Astrocyte (in vitro differentiated cells and primary cell): ENCODE results near the gene VAV2. TPM values are rescaled to one million over a fixed set of nuclear protein-coding genes. Genes with fewer than 3 reads are reported as not detected.

ENCODE experiments used
- DNase-seq: peaks from one replicate; pipeline ENCODE4 v3.0.0-alpha.2; 2010; ENCODE audit warnings: low read depth
- FAIRE-seq: peaks from 2 replicates; lab custom pipeline; 2011; peaks lifted over from hg19 to GRCh38; lab: Jason Lieb, UNC
- H2AFZ ChIP-seq: 2 replicates; pipeline ENCODE4 v1.6.0; 2012; ENCODE audit warnings: low read depth, low read length, inconsistent platforms
- H3K27ac ChIP-seq: 2 replicates; pipeline ENCODE4 v1.5.1; 2011; ENCODE audit warnings: low read depth, low read length, inconsistent platforms
- H3K27me3 ChIP-seq: 2 replicates; pipeline ENCODE4 v1.6.0; 2011; ENCODE audit warnings: low read length, inconsistent platforms; ENCODE audit not compliant: insufficient read depth
- H3K36me3 ChIP-seq: 2 replicates; pipeline ENCODE4 v1.5.1; 2011; ENCODE audit warnings: low read length, inconsistent platforms; ENCODE audit not compliant: insufficient read depth
- H3K4me1 ChIP-seq: 2 replicates; pipeline ENCODE4 v1.5.1; 2011; ENCODE audit warnings: low read length, inconsistent platforms; ENCODE audit not compliant: insufficient read depth
- H3K4me2 ChIP-seq: 2 replicates; pipeline ENCODE4 v1.6.0; 2012; ENCODE audit warnings: low read length, inconsistent platforms
- H3K4me3 ChIP-seq: 2 replicates; pipeline ENCODE4 v1.5.1; 2011; ENCODE audit warnings: low read depth, mild to moderate bottlenecking, low read length, inconsistent platforms; ENCODE audit not compliant: insufficient read depth
- H3K79me2 ChIP-seq: 2 replicates; pipeline ENCODE4 v1.6.0; 2012; ENCODE audit warnings: mild to moderate bottlenecking, low read length, inconsistent platforms; ENCODE audit not compliant: insufficient read depth
- H3K9ac ChIP-seq: 2 replicates; pipeline ENCODE4 v1.6.0; 2012; ENCODE audit warnings: mild to moderate bottlenecking, low read length, inconsistent platforms
- H3K9me3 ChIP-seq: 2 replicates; pipeline ENCODE4 v1.5.1; 2012; ENCODE audit warnings: low read depth, mild to moderate bottlenecking, low read length, inconsistent platforms; ENCODE audit not compliant: insufficient read depth
- H4K20me1 ChIP-seq: 2 replicates; pipeline ENCODE4 v1.6.0; 2012; ENCODE audit warnings: low read length, inconsistent platforms; ENCODE audit not compliant: insufficient read depth
- H3K27ac Mint-ChIP-seq: one replicate; pipeline ENCODE4 v1.8.0; 2021; ENCODE audit warnings: mild to moderate bottlenecking, mixed read lengths; ENCODE audit not compliant: unreplicated experiment
- H3K27me3 Mint-ChIP-seq: one replicate; pipeline ENCODE4 v1.8.0; 2021; ENCODE audit warnings: low read depth, mixed read lengths; ENCODE audit not compliant: unreplicated experiment
- H3K36me3 Mint-ChIP-seq: one replicate; pipeline ENCODE4 v1.8.0; 2021; ENCODE audit warnings: low read depth, mixed read lengths; ENCODE audit not compliant: unreplicated experiment
- H3K4me1 Mint-ChIP-seq: one replicate; pipeline ENCODE4 v1.8.0; 2021; ENCODE audit warnings: low read depth, mixed read lengths; ENCODE audit not compliant: unreplicated experiment
- H3K4me3 Mint-ChIP-seq: one replicate; pipeline ENCODE4 v1.8.0; 2021; ENCODE audit warnings: mild to moderate bottlenecking, moderate library complexity, mixed read lengths; ENCODE audit not compliant: unreplicated experiment
- H3K9me3 Mint-ChIP-seq: one replicate; pipeline ENCODE4 v1.8.0; 2021; ENCODE audit warnings: mild to moderate bottlenecking, mixed read lengths; ENCODE audit not compliant: unreplicated experiment
- EZH2 ChIP-seq: IDR thresholded peaks from 2 replicates; pipeline ENCODE4 v1.6.1; 2012; ENCODE audit warnings: mild to moderate bottlenecking, low read length, inconsistent platforms; ENCODE audit not compliant: insufficient read depth
- total RNA-seq: library from RNA; stranded (reverse); gene quantifications from 2 replicates; pipeline ENCODE4 v1.2.1, GENCODE V29; 2021
- TF ChIP-seq, protein P1 (sequence below): IDR thresholded peaks from 2 replicates; pipeline ENCODE4 v1.5.1; 2011; ENCODE audit warnings: low read depth, mild to moderate bottlenecking, inconsistent platforms, low read length, moderate library complexity; ENCODE audit not compliant: insufficient read depth

Gene VAV2
- total RNA-seq, 1 donor from 2014 or later, result 36.5 TPM

DNA sequence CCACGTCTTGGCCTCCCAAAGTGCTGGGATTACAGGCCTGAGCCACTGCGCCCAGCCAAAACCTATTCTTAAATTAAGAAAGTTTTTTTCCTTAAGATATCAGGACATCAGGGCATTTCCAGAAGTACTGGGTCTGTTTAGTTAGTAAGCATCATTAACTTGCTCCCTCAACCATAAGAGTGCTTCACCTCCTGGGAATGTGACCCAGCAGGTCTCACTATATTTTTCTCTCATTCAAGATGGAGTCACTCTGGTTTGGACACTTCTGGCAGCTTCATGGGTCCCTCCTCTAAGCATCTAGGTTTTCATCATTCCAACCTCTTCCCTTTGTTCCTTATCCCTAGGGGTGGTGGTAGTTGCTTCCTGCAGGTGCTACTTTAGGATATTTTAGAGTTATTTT lies 22.8 kb upstream of the VAV2 start:
- Histone ChIP-seq H3K4me1 (no peaks in the 10 kb centered on the region), H3K27me3 (no peaks in the 10 kb centered on the region), H3K27ac (no peak overlapping the region), H3K4me3 (no peak overlapping the region), H4K20me1 (no peaks in the 10 kb centered on the region), H3K79me2 (no peaks in the 10 kb centered on the region), H3K4me2 (no peak overlapping the region), H3K36me3 (no peaks in the 10 kb centered on the region), H2AFZ (no peak overlapping the region), H3K9me3 (no peaks in the 10 kb centered on the region), H3K9ac (no peak overlapping the region)
- Mint-ChIP-seq H3K36me3 (peaks cover 2% of the 10 kb centered on the region), H3K27me3 (no peaks in the 10 kb centered on the region), H3K27ac (no peak overlapping the region), H3K4me3 (no peak overlapping the region), H3K9me3 (peaks cover 14% of the 10 kb centered on the region), H3K4me1 (no peaks in the 10 kb centered on the region)
- DNase-seq (no peak), FAIRE-seq (no peak)
- TF ChIP-seq, protein P1, sequence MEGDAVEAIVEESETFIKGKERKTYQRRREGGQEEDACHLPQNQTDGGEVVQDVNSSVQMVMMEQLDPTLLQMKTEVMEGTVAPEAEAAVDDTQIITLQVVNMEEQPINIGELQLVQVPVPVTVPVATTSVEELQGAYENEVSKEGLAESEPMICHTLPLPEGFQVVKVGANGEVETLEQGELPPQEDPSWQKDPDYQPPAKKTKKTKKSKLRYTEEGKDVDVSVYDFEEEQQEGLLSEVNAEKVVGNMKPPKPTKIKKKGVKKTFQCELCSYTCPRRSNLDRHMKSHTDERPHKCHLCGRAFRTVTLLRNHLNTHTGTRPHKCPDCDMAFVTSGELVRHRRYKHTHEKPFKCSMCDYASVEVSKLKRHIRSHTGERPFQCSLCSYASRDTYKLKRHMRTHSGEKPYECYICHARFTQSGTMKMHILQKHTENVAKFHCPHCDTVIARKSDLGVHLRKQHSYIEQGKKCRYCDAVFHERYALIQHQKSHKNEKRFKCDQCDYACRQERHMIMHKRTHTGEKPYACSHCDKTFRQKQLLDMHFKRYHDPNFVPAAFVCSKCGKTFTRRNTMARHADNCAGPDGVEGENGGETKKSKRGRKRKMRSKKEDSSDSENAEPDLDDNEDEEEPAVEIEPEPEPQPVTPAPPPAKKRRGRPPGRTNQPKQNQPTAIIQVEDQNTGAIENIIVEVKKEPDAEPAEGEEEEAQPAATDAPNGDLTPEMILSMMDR, result no peak
- no peak for TF ChIP-seq EZH2

DNA sequence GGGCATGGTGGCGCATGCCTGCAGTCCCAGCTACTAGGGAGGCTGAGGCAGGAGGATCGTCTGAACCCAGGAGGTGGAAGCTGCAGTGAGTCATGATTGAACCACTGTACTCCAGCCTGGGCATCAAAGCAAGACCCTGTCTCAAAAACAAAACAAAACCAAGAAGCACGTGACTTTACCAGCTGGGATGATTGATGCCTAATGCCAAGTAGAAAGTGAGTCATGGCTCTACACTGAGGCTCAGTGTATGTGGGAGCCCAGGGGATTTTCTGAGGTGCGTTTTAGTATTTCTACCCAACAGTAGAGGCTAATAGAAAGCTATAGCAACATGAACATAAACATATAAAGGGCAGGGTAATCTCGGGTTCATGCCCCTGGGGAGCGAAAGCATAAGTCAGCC lies 19.3 kb upstream of the VAV2 start:
- peaks cover 16% of the 10 kb centered on the region for H3K27me3 Mint-ChIP-seq
- no peaks in the 10 kb centered on the region for H3K4me1 Mint-ChIP-seq
- no peak overlapping the region for H2AFZ ChIP-seq
- H3K9ac ChIP-seq, result no peak overlapping the region
- FAIRE-seq, result no peak
- TF ChIP-seq, protein P1, result no peak
- no peak for TF ChIP-seq EZH2
- no peak overlapping the region for H3K27ac ChIP-seq
- H3K4me2 ChIP-seq, result no peak overlapping the region
- H3K36me3 Mint-ChIP-seq, result no peaks in the 10 kb centered on the region
- H4K20me1 ChIP-seq, result no peaks in the 10 kb centered on the region
- no peak overlapping the region for H3K4me3 Mint-ChIP-seq
- no peaks in the 10 kb centered on the region for H3K79me2 ChIP-seq
- H3K27me3 ChIP-seq, result peaks cover 5% of the 10 kb centered on the region
- no peaks in the 10 kb centered on the region for H3K36me3 ChIP-seq
- DNase-seq, result no peak
- H3K9me3 ChIP-seq, result no peaks in the 10 kb centered on the region
- H3K27ac Mint-ChIP-seq, result no peak overlapping the region
- no peak overlapping the region for H3K4me3 ChIP-seq
- no peaks in the 10 kb centered on the region for H3K4me1 ChIP-seq
- H3K9me3 Mint-ChIP-seq, result peaks cover 14% of the 10 kb centered on the region

DNA sequence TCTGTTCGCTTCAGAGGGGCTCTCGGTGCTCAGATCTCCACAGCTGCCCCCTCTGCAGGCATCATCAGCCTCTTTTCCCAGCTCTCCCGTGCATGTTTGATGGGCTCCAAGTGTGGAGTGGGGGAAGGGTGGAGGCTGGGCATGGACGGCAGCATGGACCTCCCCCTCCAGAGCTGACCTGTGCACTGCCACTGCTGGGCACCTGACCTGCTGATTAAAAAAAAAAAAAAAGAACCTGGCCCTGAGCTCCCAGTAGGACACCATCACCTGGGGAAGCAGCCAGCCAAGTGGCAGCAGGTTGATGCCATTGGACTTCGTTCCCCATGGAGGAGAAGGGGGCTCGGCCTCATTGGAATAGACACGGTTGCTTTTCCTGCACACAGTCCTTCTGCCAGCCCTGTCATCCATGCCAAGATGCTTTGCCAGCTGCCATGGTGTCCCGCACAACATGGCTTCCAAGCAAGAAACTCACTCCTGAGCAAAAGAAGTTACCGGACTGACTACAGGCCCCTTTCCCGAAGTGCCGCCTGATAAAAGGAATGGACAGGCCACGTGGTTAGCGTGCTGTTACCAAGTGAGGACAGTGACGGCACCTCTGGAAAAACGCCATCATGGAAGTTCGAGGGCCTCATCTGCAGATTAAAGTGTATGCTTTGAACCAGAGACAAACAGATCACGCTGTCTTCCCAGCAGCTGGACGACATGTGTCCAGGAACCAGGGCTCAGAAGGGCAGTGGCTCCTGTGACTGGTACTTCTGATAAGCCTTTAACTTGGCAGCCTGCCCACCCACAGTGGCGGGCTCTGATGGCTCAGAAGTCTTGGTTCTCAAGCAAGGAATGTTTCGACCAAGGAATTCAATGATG lies 18.4 kb upstream of the VAV2 start:
- Histone ChIP-seq H3K27ac (no peak overlapping the region), H3K9me3 (no peaks in the 10 kb centered on the region), H4K20me1 (no peaks in the 10 kb centered on the region), H3K79me2 (no peaks in the 10 kb centered on the region), H3K4me2 (no peak overlapping the region), H3K4me3 (no peak overlapping the region), H2AFZ (no peak overlapping the region), H3K36me3 (no peaks in the 10 kb centered on the region), H3K4me1 (no peaks in the 10 kb centered on the region), H3K27me3 (peaks cover 5% of the 10 kb centered on the region), H3K9ac (no peak overlapping the region)
- Mint-ChIP-seq H3K4me1 (no peaks in the 10 kb centered on the region), H3K36me3 (no peaks in the 10 kb centered on the region), H3K27me3 (peaks cover 17% of the 10 kb centered on the region), H3K27ac (no peak overlapping the region), H3K9me3 (peaks cover 14% of the 10 kb centered on the region), H3K4me3 (no peak overlapping the region)
- TF ChIP-seq EZH2, result no peak
- TF ChIP-seq, protein P1, result no peak
- no peak for FAIRE-seq
- DNase-seq, result peak; percentile 22
